Left colon (tissue), 2 donors: ENCODE results near the gene TBC1D5. TPM values are rescaled to one million over a fixed set of nuclear protein-coding genes. Genes with fewer than 3 reads are reported as not detected.
A peak's percentile ranks its signal among the peaks of the same experiment; 100 is the strongest.

Source experiments
- ATAC-seq: fragments of 200-7000 bp; cut with Tn5 transposase; one replicate; pipeline ENCODE4 v1.9.1; 2020; ENCODE audit warnings: mild to moderate bottlenecking, moderate library complexity
- DNase-seq, 2 donors: peaks; one replicate each; pipeline ENCODE4 v3.0.0-alpha.2; 2020
- intact Hi-C, 2 donors: fragments of 100-400 bp; cut with DNase I in 1 of 2; cut with micrococcal nuclease in 1 of 2; formaldehyde crosslinking; loops; one replicate each; pipeline versions ENCODE4 v1.11.2 to v1.14.0; 2022; cut with DNase I, micrococcal nuclease
- total RNA-seq, 2 donors: library from RNA; stranded (reverse); fragmentation: NEBNext Ultra II Directional; extraction: Animal tissue kit (Norgen Biotek cat#: 25700); gene quantifications; one replicate each; pipeline ENCODE4 v1.2.1, GENCODE V29; 2021
- donor health status: DM: no; HTN: no; CAD: no.
- donor health status: DM: yes; HTN: yes; CAD: no.

The TBC1D5 gene
- total RNA-seq, 2 donors from 2014 or later, result 32.4 to 34.7 TPM

- no peak for ATAC-seq
- DNase-seq, result no peak
- intact Hi-C loops, result no loop called here
Observed at GRCh38 chr3:17310983-17311382, 431.4 kb downstream of the TBC1D5 start.

- DNase-seq (no peak), ATAC-seq (no peak)
- intact Hi-C loops, result no loop called here
Observed at GRCh38 chr3:17307887-17308286, 434.5 kb downstream of the TBC1D5 start.

GRCh38 chr3:17307482-17307881, 434.9 kb downstream of the TBC1D5 start:
- no peak for ATAC-seq
- no peak for DNase-seq
- intact Hi-C loops, result no loop called here

- ATAC-seq, result peak; percentile 32
- DNase-seq, result no peak
- intact Hi-C loops, result no loop called here
Observed at GRCh38 chr3:17304969-17305368, 437.5 kb downstream of the TBC1D5 start.

- intact Hi-C loops, result no loop called here
- DNase-seq, result no peak
- no peak for ATAC-seq
Observed at GRCh38 chr3:17302774-17303173, 439.7 kb downstream of the TBC1D5 start.

- ATAC-seq, result no peak
- DNase-seq, result no peak
- intact Hi-C loops, result no loop called here
Observed at GRCh38 chr3:17302170-17302569, 440.3 kb downstream of the TBC1D5 start.

- no peak for ATAC-seq
- DNase-seq, result no peak
- intact Hi-C loops, result no loop called here
Observed at GRCh38 chr3:17301271-17301670, 441.2 kb downstream of the TBC1D5 start.

- DNase-seq (no peak), ATAC-seq (no peak)
- intact Hi-C loops, result no loop called here
Observed at GRCh38 chr3:17300441-17300840, 442.0 kb downstream of the TBC1D5 start.

GRCh38 chr3:17298038-17298437, 444.4 kb downstream of the TBC1D5 start:
- ATAC-seq, result no peak
- no peak for DNase-seq
- intact Hi-C loops, result no loop called here

GRCh38 chr3:17292556-17292955, 449.9 kb downstream of the TBC1D5 start:
- DNase-seq, result no peak
- intact Hi-C loops, result no loop called here
- no peak for ATAC-seq

- no peak for DNase-seq
- ATAC-seq, result no peak
- intact Hi-C loops, result no loop called here
Observed at GRCh38 chr3:17290894-17291293, 451.5 kb downstream of the TBC1D5 start.

GRCh38 chr3:17288839-17289399, 453.5 kb downstream of the TBC1D5 start:
- ATAC-seq (no peak), DNase-seq (no peak)
- intact Hi-C loops, result no loop called here

- intact Hi-C loops, result no loop called here
- no peak for DNase-seq
- no peak for ATAC-seq
Observed at GRCh38 chr3:17287006-17287689, 455.3 kb downstream of the TBC1D5 start.

GRCh38 chr3:17278006-17278405, 464.4 kb downstream of the TBC1D5 start:
- ATAC-seq (no peak), DNase-seq (no peak)
- intact Hi-C loops, result no loop called here

- intact Hi-C loops, result no loop called here
- no peak for DNase-seq
Observed at GRCh38 chr3:17266846-17267245, 475.6 kb downstream of the TBC1D5 start.

GRCh38 chr3:17261627-17262369, 480.6 kb downstream of the TBC1D5 start:
- intact Hi-C loops, result no loop called here
- ATAC-seq (no peak), DNase-seq (no peak)

More at GRCh38 chr3:17266846-17267245, 475.6 kb downstream of the TBC1D5 start:
- ATAC-seq, result no peak

- DNase-seq, result no peak
- no peak for ATAC-seq
- intact Hi-C loops, result no loop called here
Observed at GRCh38 chr3:17260257-17260656, 482.2 kb downstream of the TBC1D5 start.

GRCh38 chr3:17259685-17260084, 482.7 kb downstream of the TBC1D5 start:
- intact Hi-C loops, result loop anchor here in 1 of 2 donors (5.0 kb wide), 1 partner anchor 153 kb away; no protein-coding TSS in a partner anchor
- DNase-seq (no peak), ATAC-seq (no peak)

- no peak for ATAC-seq
- intact Hi-C loops, result loop anchor here in 1 of 2 donors (5.0 kb wide), 1 partner anchor 153 kb away; no protein-coding TSS in a partner anchor
- no peak for DNase-seq
Observed at GRCh38 chr3:17258823-17259436, 483.5 kb downstream of the TBC1D5 start.

- intact Hi-C loops, result loop anchor here in 1 of 2 donors (5.0 kb wide), 1 partner anchor 155 kb away; no protein-coding TSS in a partner anchor
- DNase-seq, result no peak
- no peak for ATAC-seq
Observed at GRCh38 chr3:17257269-17257668, 485.2 kb downstream of the TBC1D5 start.
